GM15510 (cell line): ENCODE measurements around the gene MAEL.

Source experiments
- POLR2A ChIP-seq: IDR thresholded peaks from 3 replicates; pipeline ENCODE4 v1.6.1; 2011; ENCODE audit warnings: borderline replicate concordance; ENCODE audit not compliant: insufficient read length; ENCODE audit errors: extremely low read depth

MAEL gene

GRCh38 chr1:167016100-167016750 is 27.1 kb downstream of the MAEL start:
- TF ChIP-seq POLR2A: no peak

GRCh38 chr1:167022384-167022783 is 33.3 kb downstream of the MAEL start:
- TF ChIP-seq POLR2A: no peak

GRCh38 chr1:167033646-167034045 is 44.6 kb downstream of the MAEL start:
- TF ChIP-seq POLR2A: no peak

GRCh38 chr1:167043752-167044488 is 54.8 kb downstream of the MAEL start:
- TF ChIP-seq POLR2A: no peak

- TF ChIP-seq POLR2A: no peak
Observed at GRCh38 chr1:167051907-167052306, 62.8 kb downstream of the MAEL start.

- no peak for TF ChIP-seq POLR2A
Observed at GRCh38 chr1:167052389-167052788, 63.3 kb downstream of the MAEL start.

- no peak for TF ChIP-seq POLR2A
Observed at GRCh38 chr1:167054531-167054930, 65.5 kb downstream of the MAEL start.

GRCh38 chr1:167054946-167055630 is 66.0 kb downstream of the MAEL start:
- TF ChIP-seq POLR2A: no peak

- no peak for TF ChIP-seq POLR2A
Observed at GRCh38 chr1:167056529-167057231, 67.6 kb downstream of the MAEL start.

- TF ChIP-seq POLR2A: no peak
Observed at GRCh38 chr1:167057241-167057688, 68.2 kb downstream of the MAEL start.

- no peak for TF ChIP-seq POLR2A
Observed at GRCh38 chr1:167059045-167059808, 70.1 kb downstream of the MAEL start.

GRCh38 chr1:167059809-167060107 is 70.7 kb downstream of the MAEL start:
- TF ChIP-seq POLR2A: no peak

- TF ChIP-seq POLR2A: no peak
Observed at GRCh38 chr1:167060141-167061072, 71.3 kb downstream of the MAEL start.

- TF ChIP-seq POLR2A: no peak
Observed at GRCh38 chr1:167061073-167061464, 72.0 kb downstream of the MAEL start.

- no peak for TF ChIP-seq POLR2A
Observed at GRCh38 chr1:167064621-167065020, 75.5 kb downstream of the MAEL start.
